Activated T-cell treated with anti-CD3 and anti-CD28 coated beads for 24 hours (primary cell): Measurements from ENCODE around the gene DCDC2B.
A peak's percentile ranks its signal among the peaks of the same experiment; 100 is the strongest.

Experiments
- DNase-seq: peaks from one replicate; pipeline ENCODE4 v3.0.0-alpha.2; 2020; ENCODE audit warnings: low read depth

Gene DCDC2B

GRCh38 chr1:32223683-32224082 lies 14.8 kb downstream of the DCDC2B start:
- DNase-seq, result no peak

GRCh38 chr1:32224285-32224684 lies 15.4 kb downstream of the DCDC2B start:
- DNase-seq, result no peak

- no peak for DNase-seq
Observed at GRCh38 chr1:32228771-32229170, 19.9 kb downstream of the DCDC2B start.

DNA sequence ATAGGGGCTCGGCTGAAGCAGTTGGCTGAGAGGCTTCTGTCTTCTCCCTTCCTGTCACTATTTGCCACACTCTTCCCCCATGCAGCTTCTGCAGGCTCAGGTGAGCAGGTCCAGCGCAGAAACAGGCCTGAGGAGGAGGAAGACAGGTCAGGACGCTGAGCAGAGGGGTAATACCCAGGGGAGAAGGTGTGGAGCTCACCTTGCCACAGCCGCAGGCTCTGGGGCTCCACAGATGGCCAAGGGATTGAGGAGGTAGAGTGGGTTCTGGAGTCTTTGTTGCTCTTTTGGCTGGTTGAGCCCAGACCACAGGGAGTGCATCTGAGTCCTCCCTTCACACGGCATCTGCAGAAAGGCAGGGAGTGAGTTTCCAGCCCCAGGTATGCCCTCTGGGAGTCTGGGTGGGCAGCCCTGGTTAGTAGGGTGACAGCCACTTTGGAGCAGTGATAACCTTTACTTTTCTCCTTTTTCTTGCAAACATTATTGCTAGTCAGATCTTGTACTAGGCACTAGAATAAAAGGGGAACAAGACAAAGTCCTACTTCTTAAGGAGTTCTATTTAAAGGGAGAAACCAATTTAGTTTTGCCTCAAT lies 23.0 kb downstream of the DCDC2B start:
- no peak for DNase-seq

DNA sequence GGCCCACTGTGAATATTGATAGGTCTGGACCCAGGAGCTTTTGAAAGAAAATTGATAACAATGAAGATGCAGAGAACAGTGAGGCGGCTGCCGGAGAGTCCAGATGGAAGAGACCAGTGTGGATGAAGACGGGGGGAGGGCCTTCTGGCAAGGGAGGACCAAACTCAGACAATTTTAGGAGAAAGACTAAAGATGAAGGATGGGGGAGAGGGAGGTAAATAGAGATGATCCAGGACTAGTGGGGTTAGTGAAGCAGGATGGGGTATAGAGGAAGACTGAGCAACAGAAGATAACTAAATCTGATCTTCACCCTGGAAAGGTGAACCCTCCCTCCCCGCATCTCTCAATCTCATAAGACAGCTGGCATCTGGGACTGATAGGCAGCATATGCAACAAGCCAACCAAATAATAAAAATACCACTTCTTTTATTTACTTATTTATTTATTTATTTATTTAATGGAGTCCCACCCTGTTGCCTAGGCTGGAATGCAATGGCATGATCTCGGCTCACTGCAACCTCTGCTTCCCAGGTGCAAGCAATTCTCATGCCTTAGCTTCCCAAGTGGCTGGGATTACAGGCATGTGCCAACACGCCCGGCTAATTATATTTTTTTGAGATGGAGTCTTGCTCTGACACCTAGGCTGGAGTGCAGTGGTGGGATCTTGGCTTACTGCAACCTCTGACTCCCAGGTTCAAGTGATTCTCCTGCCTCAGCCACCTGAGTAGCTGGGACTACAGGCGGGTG lies 23.8 kb downstream of the DCDC2B start:
- no peak for DNase-seq

DNA sequence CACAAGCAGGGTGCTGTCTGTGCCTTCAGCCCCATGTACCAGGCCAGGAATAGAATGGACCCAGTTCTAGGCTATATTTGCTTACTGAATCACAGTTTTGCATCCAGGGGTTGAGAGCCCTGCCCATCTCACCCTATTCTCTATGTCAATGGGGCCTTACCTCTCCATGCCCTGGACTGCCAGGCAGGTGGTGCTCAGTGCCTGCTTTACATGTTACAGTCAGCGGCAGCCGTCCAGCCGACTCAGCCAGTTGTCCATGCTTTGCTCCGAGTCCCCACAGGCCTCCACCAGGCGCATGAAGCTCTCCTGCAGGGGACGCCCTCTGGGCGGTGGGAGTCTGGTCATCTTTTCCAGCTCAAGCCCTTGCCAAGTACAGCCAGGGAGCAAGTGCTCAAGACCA lies 25.9 kb downstream of the DCDC2B start:
- no peak for DNase-seq

DNA sequence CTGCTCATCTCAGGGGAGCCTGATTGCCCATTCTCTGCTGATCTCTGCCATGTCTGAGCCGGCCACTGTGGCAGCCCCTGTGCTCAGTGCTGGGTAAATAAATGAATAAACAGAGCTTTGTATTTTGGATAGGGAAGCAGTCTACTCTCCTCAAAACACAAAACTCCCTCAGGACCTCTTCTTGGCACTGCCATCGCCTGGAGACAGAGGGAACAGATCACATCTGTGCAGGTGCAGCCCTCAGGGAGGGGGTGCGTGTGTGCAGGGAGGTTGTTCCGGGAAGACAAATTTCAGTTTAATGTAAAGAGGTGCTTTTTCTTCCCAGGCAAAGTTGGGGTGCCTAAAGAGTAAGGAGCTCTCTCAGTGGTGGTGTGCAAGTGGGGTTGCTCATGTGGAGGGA lies 30.4 kb downstream of the DCDC2B start:
- no peak for DNase-seq

GRCh38 chr1:32239790-32240139 lies 30.9 kb downstream of the DCDC2B start:
- DNase-seq, result no peak

GRCh38 chr1:32240140-32240951 lies 31.5 kb downstream of the DCDC2B start:
- DNase-seq, result no peak

GRCh38 chr1:32241001-32241763 lies 32.3 kb downstream of the DCDC2B start:
- DNase-seq, result no peak

- no peak for DNase-seq
Observed at GRCh38 chr1:32242341-32242851, 33.5 kb downstream of the DCDC2B start.

DNA sequence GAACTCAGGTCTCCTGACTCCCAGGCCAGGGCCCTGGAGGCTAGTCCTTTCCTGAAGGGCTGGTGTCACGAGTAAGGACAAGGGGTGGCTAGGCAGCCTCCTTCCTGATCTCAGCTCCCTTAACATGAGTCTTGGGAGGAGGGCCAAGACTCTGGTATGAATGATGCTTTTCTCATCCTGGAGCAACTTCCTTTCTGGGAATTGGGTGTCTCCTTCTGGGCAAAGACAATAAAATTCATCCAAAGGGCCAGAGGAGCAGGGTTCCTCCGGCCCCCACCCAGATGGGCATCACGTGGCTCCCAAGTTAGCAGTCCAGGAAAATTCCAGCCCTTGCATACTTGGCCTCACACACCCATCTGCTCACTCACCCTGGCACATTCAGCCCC lies 38.0 kb downstream of the DCDC2B start, which contains the start of gene FAM167B:
TSS of gene FAM167B (plus strand) at position 335 of the 386 bp plus-strand sequence. CDS start 200 bp downstream, outside the sequence.
- DNase-seq, result no peak

DNA sequence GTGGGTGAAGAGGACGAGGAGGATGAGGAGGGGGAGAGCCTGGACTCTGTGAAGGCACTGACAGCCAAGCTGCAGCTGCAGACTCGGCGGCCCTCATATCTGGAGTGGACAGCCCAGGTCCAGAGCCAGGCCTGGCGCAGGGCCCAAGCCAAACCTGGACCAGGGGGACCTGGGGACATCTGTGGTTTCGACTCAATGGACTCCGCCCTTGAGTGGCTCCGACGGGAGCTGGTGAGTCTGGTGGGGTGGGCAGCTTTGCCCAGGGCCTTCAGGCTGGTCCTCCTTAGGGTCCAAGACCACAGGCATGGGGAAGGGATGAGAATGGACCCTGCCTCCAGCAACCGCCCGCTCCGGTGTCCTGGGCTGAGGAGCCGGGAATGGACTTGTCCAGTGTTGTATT lies 38.6 kb downstream of the DCDC2B start:
- no peak for DNase-seq

DNA sequence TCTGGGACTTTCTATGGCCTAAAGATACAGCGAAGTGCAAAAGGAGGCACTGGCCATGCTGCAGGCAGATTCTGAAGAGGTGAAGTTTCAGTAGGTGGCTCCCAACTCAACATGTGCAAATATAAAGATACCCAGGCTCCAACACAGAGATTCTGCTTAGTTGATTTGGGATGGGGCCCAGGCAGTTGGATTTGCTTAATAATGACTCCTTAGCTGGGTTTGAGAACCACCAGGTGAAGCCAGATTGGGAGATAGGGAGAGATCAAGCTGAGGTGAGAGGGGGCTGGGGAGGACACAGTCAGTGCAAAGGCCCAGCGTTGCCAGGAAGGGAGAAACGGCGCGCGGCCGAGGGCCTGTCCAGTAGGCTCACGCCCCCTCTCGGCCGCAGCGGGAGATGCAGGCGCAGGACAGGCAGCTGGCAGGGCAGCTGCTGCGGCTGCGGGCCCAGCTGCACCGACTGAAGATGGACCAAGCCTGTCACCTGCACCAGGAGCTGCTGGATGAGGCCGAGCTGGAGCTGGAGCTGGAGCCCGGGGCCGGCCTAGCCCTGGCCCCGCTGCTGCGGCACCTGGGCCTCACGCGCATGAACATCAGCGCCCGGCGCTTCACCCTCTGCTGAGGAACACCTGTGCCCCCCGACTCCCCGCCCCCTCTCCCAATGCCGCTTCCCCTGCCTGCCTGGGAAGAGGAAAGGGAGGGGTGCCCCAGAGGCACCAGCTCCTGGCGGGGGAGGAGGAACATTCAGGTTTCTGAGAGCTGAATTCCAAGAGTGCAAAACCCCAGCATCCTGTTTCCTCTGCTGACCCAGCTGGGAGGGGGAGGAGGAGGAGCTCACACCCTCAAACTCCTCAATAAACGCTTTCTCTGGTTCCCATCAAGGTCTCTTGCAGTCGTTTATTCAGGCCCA lies 39.3 kb downstream of the DCDC2B start:
- DNase-seq, result peak; percentile 73

DNA sequence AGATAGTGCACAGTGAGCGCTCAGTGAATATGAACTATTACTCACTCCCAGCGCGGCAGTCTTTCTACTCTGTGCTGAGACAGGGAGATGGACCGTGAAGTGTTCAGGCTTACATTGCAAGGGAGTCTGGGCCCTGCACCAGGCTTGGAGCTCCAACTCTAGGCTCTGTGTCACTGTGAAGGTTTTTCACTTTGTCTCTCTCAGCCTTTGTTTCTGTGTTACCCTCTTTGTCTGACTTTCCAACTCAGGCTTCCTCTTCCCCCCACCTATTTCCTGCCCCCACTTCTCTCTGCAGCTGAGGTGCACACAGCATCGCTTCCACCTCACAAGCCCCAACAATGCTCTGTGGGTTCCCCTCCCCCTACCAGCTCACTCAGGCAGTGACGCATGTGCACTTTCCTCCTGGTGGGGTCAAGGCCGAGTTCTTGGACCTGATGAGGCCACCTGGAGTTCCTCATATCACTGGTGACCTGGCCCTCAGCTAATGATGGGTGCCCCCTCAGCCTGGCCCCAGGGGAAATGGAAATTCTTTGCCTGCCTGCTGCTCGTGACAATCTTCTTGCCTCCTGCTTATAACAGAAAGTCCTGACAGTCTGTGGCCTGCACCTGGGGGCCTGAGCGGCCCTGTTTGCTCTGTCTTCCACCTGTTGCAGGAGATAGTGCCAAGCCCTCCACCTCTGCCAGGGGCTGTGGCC lies 41.1 kb downstream of the DCDC2B start:
- peak; percentile 77 for DNase-seq

GRCh38 chr1:32250893-32251716 lies 42.2 kb downstream of the DCDC2B start, which contains the start of gene LCK:
TSS of gene LCK (plus strand) at chr1:32251265. CDS start at chr1:32274330, 23,065 bp downstream.
- peak; percentile 62 for DNase-seq

DNA sequence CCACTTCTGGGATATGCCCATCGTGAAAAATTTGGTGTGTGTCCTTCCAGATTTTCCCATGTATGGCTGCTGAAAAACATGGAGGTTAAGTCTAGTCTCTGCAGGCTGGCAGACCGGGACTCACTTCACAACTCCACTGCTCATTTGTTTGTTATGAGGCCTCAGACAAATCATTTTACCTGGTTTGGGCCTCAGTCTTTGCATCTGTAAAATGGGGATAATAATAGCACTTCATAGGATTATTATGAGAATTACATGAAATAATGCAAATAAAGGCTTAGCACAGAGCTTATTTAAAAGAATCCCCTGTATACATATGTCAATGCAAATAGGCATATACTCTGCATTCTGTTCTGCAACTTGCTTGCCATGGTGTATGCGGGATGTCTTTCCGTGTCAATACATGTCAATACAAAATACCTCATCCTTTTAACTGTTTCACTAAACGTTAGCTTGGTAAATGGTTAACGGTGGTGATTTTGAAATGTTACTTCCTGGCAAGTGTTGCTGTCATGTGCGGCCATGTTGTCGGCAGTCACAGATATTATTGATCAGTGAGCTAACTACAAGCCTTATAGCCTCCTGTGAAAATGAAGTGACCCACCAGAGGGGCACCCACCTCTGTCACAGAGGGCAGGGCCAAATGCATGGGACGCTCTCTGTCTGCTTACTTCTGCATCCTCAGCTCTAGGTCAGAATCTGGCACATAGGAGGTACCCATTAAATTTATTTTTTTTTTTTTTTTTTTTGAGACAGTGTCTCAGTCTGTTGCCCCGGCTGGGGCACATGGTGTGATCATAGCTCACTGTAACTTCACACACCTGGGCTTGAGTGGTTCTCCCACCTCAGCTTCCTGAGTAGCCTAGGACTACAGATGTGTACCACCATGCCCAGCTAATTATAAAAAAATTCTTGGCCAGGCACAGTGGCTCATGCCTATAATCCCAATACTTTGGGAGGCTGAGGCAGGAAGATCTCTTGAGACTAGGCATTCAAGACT lies 46.5 kb downstream of the DCDC2B start:
- no peak for DNase-seq
